ENCODE results near the gene PTPRK.
"Not testable (repeated sequence)": the region's sequence is repeated elsewhere in the genome, so short reads cannot be mapped to it uniquely, and the experiment has no call there.

The PTPRK gene

DNA sequence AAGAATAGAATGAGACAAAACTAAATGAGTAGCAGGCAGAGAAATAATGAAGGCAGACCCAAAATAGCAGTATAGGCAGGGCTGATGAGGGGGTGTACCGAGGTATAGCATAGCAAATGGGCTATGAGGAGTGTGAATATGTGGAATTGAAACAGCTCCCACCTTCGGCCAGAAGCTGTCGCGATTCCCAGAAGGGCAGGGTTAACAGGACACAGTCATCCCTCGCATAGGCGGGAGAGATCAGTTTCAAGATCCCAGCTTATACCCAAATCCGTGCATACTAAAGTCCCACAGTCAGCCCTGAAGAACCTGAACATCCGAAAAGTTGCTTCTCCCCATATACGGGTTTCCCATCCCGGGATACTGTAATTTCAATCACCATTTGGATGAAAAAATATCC, 82.7 kb downstream of the PTPRK start:
- DNase-seq, result no peak

DNA sequence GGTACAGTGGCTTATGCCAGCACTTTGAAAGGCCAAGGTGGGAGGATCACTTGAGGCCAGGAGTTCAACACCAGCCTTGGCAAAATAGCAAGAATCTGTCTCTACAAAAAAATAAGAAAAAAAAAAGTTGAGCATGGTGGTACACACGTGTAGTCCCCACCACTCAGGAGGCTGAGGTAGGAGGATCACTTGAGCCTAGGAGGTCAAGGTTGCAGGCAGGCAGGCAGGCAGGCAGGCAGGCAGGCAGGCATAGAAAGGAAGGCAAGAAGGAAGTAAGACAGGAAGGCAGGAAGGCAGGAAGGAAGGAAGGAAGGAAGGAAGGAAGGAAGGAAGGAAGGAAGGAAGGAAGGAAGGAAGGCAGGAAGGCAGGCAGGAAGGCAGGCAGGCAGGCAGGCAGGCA, 85.6 kb downstream of the PTPRK start:
- DNase-seq, result not testable (repeated sequence)

DNA sequence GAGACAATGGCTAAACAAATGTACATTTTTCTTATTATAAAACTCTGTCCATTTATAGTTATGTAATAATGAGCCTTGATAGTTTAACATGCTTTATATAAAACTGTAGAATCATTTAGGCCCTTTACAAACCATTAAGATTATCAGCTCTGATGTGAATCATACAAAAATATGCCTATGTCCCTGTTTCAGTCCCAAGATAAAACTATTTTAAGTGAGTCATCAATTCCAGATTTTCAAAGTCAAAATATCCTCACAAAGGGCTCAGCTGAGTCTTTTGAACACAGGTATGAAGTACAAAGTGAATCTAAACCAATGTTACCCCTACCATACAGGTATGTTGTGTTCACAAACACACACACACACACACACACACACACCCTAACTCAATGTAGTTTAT, 88.0 kb downstream of the PTPRK start:
- DNase-seq, result no peak

DNA sequence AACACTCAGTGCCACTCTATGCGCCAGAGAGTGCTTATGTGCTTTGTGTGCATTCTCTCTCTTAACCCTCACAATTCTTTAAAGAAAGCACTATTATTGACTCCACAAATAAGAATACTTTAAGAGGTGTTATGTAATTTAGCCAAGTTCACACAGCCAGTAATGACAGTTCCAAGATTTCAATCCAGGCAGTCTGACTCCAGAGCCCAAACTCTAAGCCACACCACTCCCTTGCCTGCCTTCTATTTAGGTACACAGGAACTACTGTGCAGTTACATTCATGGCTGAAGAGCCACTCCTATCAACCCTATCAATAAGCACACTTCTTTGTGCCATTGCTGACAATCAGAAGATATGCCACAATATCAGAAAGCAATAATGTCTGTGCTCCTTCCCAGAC, 93.3 kb downstream of the PTPRK start:
- no peak for DNase-seq

DNA sequence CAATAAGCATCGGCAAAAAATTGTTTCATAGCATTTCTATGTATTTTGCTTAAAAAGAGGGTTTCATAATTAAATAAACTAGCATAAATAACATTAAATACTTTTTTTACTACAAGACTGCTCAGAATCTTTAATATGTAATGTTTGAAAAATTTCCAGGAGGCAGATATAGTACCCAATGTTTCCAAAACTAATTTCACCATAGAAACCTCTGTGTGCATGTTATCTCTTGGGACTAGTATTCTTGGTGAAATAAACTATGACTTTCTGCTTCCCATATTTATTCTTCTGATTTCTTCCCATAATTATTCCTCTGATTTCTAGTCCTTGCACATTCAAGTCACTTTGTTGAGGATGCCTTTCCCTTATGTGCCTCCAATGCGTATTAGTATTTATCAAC, 94.5 kb downstream of the PTPRK start:
- DNase-seq, result no peak

DNA sequence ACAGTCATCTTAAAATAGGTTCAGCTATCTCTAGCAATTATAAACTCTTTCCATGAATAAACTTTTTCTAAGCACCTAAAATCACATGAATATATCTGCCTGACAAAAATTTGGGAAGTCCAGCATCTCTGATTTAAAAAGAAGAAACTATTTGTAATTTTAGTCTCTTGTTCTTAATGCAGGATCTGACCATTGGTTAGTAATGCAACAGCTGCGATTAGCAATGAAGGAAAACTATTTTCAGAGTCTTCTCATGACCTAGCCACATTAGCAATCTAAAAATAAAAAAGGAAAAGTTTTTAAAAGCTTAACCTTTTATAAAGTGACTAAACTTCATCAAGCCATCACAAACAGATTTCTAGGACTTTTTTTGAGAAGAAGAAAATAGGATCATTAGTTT, 97.5 kb downstream of the PTPRK start:
- DNase-seq, result no peak

DNA sequence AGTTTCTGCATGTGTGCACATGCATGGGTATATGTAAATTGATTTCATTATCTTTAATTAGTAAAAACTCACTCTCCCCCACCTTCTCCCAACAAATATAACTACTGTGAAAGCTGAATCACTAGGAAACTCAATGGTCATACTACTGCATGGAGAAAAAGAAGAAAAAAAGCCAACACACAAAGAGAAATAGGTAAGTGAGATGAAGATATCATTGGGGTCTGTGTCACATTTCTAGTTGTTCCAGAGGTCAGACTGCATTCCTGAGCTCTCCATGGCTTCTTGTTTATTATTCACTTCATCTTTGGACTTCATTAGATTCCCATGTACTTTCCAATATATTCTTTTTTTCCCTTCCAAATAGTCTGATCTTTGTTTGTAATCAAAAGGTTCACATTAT, 98.2 kb downstream of the PTPRK start:
- no peak for DNase-seq

DNA sequence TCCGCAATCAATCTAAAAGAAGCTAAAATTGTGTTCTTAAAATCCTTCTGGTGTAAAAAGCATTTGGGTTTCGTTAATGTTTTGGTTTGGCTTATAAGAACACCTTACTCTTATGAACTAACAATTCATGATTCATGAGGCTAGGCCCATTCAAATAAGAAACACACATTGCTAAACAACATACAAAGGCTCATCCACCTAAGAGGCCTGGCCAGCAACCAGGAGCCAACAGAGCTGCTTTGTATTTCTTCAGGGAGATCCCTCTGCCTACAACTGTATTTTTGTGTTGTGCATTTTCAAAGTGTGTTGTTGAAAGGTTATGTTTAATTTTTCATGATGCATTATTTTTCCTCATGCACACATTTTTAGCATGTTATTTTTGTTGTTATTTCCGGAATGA, 98.6 kb downstream of the PTPRK start:
- no peak for DNase-seq

DNA sequence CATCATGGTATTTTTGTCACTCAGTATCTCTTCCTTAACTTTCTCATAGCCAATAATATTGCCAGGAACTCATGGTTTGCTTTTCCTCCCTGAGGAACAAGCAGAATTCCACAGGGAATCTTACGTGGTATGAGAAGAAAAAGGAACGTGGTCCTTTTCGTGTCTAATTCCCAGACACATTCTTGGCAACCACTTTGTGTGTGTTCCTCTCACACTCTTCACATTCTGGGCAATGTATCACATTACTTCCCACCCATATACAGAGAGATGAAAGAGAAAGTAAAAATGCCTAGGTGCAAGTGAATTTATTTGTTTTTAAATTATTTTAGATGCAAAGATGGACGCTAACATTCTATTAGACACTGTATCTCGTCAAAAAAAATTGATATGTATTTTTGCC, 102.7 kb downstream of the PTPRK start:
- DNase-seq, result no peak

DNA sequence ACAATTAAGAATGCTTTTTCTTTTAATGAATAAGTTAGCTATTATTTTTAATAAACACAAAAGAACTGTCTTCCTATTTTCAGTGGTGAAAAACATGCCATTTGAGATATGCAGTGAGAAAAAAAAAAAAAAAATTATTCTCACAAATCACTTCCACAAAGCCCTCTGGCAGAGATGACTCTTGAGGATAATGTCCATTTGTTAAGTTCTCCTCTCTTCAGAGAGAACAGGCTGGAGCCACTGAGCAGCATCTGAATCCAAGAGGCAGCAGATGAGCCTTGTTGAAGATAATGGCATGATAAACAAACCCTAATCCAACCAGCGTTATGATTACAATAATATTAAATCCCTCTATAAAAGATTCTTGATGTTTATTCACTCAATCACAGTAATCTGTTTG, 105.0 kb downstream of the PTPRK start:
- no peak for DNase-seq

DNA sequence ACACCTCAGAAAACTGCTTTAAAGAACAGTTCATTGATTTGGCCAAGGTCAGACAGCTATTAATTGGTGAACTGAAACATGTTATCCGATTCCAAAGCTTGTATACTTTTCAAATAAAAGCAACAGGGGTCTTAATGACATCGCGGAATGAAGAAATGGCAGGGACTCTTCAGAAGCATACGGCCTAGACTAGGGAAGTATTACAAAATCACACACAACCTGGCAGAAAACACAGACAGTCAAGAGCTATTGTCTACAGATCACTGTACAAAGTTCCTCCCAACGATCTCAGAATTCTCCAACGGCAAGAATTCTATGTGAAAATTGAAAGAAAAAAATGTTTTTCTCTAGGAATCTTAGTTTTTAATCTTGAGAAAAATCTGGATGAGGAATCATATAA, 105.5 kb downstream of the PTPRK start:
- DNase-seq, result no peak

DNA sequence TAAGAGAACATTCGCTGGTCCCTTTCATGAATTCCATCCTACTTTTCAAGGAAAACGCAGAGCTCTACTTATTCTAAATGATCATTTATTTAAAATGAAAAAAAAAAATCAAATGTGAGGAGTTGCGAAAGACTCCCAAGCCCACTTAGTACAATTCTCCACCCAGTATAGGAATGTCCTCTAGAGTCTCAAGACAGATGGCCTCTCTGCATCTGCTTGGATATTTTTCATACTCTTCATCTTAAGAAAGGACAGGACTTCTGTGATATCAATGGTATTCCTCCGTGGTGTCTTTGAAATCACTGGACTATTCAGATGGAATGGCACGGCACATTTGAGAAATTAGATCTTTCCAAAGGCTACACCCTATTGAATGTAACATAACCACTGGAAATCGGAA, 107.1 kb downstream of the PTPRK start:
- no peak for DNase-seq

DNA sequence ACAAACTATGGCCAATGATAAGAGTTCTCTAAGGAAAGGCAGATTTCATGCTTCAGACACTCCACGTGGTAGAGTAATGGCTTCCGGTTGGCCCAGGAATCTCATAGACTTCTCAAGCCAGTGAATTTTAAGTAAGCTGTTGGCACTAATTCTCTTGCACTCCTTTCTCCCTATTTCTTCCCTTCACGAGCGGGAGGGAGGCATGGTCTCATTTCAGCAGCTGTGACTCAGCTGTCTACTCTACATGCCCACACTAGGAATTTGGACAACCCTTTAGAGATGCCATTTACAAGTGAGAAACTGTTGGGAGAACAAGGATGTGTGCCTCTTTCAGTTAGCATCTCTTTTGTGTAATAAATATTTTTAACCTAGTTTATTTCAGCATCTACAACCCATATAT, 107.7 kb downstream of the PTPRK start:
- DNase-seq, result no peak

DNA sequence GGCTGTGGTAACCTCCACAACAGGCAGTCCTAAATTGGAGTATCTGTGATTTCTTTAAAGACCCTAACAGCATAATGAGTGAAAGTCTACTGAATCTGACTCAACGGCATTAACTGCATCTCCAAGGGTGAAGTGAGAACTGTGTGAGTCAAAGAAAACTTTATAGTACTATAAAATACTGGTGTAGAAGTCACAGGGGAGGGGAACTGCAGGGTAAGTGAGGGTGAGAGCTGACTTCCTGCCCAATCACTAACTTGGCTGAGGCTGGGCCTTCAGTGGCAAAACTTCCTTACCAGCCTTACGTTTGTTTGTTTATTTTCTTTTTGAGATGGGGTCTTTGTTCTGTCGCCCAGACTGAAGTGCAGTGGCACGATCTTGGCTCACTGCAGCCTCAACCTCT, 109.8 kb downstream of the PTPRK start:
- no peak for DNase-seq

DNA sequence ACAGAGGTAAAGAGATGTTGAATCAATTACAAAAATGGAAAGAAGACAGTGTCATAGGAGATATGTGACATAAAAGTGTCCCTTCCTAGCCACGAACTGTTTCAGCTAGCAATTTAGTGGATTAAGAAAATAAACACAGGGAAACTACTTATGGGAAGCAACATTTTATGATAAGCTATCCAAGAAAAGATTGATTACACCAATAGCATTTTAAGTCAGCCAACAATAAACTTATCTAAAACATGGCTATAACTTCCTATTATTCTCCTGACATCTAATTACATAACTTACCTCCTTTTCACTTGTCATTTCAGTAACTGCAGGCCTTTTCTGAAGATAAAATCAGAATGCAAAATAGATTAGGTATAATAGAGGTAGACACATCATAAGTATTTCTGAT, 111.4 kb downstream of the PTPRK start:
- DNase-seq, result no peak

DNA sequence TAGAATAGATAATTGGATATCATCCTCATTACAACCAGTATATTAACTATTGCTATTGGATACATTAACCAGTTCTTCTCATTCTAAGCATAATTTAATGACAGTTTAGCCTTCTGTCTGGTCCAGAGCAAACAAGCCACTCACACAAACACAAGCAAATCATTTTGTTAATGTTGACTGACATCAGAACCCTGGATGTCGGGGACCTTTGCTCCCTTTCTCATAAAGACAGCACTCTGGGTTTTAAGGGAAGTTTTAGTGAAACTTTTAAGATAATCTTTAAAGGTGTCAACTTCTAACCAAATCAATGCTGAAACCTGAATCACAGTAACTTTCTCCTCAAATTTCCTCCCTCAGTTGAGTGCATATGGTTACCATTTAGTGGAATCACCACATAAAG, 113.9 kb downstream of the PTPRK start:
- no peak for DNase-seq

DNA sequence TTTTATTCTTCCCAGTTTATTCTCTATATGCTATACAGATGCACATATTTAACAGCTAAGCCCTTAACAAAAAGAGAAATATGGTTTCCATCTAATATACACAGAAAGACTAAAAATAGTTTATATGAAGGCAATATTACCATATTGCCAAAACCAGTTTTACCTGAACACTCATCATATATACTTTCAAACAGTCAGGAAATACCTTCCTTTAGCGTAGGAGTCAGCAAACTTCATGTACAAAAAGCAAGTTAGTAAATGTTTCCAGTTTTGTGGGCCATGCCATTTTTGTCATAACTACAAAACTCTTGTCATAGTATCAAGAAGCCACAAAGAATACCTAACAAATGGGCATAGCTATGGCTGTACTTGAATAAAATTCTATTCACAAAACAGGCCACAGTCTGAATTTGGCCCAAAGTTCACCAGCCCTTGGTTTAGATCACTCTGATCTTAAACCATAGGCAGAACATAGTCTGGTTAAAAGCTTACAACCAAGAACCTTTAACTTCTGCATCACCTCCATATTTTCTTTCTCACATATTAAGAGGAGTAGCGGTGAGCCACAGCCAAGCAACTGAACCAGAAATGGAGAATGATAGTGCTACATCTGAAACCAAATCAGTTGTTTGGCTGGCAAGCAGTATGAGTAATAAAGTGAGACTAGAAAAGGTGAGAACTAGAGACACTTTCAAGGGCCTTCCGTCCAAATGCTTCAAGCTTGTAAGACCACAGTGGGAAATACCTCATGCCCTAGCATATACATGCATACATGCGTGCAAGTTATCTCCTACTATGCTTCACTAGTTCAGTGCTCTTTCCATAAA, 116.6 kb downstream of the PTPRK start:
- no peak for DNase-seq

DNA sequence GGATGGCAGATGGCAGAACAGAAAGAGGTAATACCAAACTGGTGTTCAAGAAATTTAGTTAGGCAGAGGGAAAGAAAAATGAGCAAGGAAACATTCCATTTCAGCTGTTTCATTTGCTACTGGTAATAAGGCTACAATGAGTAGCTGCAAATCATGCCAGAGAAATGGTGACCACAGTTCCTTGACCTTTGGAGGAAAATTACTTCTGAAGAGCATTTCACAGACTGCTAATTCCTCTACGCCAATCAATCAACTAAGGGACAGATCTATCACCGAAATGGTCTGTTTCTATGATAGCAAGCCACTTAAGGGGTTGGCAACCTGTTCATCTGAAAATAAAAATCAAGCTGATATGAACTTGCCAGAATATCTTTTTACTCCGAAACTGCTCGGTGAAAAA, 119.5 kb downstream of the PTPRK start:
- no peak for DNase-seq

DNA sequence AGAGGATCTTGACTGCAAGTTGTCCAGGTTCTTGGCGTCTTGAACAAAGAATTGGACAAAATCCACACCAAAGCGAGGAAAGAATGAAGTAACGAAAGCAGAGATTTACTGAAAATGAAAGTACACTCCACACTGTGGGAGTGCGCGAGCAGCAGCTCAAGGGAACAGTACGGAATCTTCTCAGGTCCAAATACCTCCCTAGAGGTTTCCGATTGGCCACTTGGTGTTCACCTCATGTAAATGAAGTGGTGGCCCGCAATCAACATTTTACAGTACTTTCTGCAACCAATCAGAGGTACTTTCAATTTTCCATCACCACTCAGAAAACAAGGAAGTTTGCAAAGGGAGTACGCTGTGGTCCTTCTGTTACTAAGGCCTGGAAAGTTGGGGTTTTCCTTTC, 122.4 kb downstream of the PTPRK start:
- no peak for DNase-seq

DNA sequence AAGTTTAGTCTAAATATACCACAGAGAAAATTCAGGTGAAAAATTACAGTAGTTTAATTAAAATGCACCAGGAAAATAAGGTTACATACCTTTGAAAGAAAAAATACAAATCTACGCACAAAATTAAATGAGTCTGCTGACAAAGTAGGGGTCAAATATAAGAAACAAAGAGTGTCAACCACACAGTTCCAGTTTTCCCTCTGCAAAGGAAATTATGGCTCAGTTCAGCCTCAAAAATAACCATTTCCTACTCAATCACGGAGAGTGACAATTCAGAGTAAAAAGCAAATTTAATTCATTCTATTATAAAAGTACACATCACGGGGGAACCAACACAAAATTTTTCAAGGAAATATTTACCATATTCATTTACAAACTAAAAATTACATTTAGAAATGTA, 124.8 kb downstream of the PTPRK start:
- no peak for DNase-seq

DNA sequence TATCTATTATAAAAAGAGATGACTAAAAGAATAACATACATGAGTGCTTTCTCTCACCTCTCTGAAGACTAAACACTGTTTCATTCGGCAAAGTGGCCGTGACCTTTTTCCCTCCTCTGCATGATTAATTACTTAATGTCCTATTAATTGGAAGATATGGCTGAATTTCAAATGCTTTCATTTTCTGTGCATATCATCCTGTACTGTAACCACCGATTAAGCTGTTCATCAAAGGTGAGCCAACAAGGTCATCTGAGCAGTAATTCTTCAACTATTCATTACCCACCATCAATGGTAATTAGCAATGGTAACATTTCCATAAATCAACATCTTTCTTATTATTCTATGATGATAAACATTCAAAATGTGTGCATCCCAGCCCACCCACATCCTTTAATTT, 125.2 kb downstream of the PTPRK start:
- no peak for DNase-seq

DNA sequence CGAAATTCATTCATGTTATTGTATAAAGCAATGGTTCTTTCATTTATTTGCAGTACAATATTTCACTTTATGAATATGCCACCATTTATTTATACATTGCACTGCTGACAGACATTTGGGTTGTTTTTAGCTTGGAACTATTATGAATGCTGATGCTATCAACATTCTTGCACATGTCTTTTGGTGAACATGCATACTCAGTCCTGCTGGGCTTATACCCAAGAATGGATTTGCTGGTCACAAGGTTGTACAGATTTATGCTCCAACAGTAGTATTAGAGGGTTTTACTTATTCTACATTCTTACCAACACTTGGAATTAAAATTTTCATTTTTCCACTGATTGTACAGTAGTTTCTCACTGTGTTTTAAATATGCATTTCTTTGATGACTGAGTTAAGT, 126.2 kb downstream of the PTPRK start:
- DNase-seq, result no peak

DNA sequence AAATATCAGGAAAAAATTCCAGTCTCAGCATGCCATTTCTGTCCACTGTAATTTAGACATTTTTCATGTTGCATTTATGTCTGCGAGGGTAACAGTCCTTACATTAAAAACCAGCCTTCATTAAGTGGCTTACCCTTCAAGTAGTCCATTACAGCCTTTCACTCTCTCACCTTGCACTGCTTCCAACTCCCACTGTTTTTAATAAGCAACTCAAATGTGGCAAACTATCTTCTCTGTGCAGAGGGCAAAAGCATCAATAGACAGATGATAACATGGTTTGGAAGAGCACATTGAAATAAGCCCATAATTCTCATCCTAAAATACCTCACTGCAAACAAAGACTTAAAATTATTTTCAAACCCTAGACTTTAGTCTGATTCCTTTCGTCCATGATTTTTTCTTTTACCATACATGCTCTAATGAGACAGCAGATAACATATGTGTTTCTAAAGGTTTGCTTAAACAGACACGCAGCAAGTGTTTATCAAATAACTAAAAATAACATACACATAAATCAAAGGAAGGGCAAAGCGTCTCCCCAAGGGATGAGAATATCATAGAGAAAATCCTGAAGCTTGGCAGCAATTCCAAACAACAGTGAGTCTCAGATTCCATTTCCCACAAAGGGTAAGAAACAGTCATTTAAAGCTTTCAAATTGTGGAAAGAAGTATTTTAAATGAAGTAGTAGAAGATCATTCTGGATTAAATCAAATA, 130.4 kb downstream of the PTPRK start:
- no peak for DNase-seq

DNA sequence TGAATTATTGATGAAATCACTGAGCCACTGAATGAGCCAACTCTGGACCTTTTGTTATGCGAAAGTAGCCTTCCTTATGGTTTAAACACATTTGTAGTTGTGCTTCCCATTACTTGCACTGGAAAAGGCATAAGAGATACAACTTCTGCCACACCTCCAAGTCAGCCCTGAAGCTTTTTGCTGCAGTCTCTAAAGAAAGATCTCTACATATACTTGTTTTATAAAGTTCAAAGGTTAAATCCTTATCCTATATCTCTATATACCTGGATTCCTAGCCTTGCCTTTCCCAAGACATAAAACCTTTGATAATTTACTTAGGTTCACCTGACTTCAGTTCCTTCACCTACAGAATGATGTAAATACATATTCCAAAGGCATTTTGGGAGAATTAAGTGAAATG, 132.0 kb downstream of the PTPRK start:
- no peak for DNase-seq

DNA sequence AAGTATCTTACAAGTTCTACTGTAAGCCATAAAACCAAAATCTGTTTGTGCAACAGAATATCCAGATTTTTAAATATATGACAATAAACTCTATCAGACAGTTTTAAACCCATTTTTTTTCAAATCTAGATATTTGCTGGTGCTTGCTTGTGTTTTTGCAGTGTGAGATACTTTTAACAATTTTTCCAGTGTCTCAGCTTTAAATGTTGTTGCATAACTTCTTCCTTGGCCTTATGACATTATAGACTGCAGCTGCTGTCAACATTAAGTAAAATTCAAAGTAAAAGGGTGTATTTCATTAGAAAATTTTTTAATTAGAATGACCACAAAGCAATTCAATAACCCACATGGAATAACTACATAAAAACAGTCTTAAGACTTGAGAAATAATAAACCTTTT, 139.5 kb downstream of the PTPRK start:
- no peak for DNase-seq
